Dedifferentiated amniotic fluid mesenchymal stem cell (primary cell): Measurements from ENCODE around the gene EIF3B.
A peak's percentile ranks its signal among the peaks of the same experiment; 100 is the strongest.
"Not testable (repeated sequence)": the region's sequence is repeated elsewhere in the genome, so short reads cannot be mapped to it uniquely, and the experiment has no call there.

Source experiments
- DNase-seq: peaks from one replicate; pipeline ENCODE4 v3.0.0-alpha.2; 2016; ENCODE audit errors: extremely low spot score

The EIF3B gene

DNA sequence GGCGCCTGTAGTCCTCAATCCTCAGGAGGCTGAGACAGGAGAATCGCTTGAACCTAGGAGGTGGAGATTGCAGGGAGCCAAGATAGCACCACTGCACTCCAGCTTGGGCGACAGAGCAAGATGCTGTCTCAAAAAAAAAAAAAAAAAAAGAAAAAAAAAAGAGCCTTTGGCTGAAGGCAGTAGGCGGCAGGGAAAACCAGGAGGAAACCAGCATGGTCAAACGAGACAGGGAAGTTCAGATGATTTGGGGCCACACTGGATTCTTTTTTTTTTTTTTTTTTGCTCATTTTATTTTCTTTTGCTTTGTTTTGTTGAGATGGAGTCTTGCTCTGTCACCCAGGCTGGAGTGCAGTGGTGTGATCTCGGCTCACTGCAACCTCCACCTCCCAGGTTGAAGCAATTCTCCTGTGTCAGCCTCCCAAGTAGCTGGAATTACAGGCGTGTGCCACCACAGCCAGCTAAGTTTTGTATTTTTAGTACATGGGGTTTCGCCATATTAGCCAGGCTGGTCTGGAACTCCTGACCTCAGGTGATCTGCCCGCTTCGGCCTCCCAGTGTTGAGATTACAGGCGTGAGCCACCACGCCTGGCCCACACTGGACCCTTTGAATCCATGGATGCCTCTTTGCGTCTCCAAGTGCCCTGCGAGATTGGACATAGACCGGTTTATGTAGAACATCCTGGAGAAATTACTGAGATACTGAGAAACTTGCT, 7.1 kb upstream of the EIF3B start:
- not testable (repeated sequence) for DNase-seq

DNA sequence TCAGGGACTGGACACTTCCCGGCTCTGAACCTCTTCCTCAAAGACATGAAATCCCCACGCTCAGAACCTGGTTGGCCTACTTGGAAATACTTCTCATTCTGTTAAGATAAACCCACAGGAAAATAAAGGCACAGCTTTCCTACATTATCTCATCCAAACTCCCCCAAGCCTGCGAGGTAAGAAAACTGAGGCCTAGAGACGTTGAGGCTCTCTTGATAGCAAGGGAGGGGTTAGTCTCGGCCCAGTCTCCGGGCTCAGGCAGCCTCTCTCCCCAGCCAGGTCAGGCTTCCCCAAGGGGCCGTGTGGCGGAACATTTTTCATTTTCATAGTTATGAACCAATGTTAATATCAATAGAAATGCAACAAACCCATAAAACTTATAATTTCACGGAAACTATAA, 4.6 kb upstream of the EIF3B start:
- DNase-seq = no peak

DNA sequence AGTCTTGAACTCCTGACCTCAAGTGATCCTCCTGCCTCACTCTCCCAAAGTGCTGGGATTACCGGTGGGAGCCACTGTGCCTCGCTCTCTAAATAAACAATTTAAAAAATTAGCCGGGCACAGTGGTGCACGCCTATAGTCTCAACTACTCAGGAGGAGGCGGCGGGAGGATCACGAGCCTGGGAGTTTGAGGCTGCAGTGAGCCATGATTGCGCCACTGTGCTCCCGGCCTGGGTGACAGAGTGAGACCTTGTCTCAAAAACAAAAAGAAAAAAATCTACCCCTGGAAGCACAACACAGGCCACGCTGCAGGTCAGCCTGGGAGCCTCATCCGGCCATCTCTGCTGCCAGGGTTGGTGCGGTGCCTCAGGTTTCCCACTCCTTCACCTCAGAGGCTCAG, 3.8 kb upstream of the EIF3B start:
- DNase-seq = no peak

DNA sequence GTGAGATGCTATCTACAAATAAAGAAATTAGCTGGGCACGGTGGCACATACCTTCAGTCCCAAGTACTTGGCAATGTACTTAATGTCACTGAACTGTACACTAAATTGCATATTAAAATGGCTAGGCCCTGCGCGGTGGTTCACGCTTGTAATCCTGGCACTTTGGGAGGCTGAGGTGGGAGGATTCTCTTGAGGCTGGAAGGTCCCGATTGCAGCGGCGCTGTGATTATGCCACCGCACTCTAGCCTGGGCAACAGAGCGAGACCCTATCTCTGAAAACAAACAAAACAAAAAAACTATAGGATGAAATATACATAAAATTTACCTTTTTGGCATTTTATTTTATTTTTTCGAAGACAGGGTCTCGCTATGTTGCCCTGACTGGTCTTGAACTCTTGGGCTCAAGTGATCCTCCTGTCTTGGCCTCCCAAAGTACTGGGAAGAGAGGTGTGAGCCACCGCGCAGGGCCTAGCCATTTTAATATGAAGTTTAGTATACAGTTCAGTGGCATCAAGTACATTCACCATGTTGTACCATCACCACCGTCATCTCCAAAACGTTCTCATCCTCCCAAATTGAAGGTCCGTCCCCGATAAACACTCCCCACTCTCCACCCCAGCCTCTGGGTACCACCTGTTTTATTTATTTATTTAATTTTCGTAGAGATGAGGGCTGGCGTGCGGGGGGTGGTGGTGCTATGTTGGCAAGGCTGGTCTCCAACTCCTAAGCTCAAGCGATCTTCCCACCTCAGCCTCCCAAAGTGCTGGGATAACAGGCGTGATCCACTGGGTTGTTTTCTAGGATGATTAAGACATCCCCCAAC, 1.3 kb upstream of the EIF3B start:
- DNase-seq = no peak

DNA sequence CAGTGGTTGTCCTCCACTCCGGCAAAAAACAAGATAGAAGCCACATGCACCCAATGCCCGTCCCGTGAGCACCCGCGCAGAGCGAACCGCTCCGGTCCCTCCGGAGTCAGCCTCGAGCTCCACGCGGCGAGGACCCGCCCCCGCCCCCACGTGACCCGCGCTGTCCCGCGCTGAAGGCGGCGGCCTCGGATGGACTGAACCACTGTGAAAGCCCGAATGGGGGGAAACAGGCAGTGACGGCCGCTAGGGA, 766 bp upstream of the EIF3B start:
- DNase-seq = peak; percentile 77

DNA sequence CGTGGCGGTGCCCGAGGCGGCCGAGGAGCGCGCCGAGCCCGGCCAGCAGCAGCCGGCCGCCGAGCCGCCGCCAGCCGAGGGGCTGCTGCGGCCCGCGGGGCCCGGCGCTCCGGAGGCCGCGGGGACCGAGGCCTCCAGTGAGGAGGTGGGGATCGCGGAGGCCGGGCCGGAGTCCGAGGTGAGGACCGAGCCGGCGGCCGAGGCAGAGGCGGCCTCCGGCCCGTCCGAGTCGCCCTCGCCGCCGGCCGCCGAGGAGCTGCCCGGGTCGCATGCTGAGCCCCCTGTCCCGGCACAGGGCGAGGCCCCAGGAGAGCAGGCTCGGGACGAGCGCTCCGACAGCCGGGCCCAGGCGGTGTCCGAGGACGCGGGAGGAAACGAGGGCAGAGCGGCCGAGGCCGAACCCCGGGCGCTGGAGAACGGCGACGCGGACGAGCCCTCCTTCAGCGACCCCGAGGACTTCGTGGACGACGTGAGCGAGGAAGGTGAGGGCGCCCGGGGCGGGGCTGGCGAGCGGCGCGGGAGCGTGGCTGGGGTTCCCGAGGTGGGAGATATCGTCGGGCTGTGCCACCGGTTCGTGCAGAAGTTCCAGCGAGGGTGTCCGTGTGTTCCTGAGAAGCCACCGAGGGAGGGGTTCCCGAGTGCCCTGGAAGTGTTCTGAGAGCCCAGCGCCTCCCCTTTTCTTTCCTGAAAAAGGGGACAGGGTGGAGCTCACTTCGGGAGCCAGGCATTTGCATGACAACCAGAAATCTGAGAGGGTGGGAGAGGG, 495 bp downstream of the EIF3B start:
- DNase-seq = no peak

DNA sequence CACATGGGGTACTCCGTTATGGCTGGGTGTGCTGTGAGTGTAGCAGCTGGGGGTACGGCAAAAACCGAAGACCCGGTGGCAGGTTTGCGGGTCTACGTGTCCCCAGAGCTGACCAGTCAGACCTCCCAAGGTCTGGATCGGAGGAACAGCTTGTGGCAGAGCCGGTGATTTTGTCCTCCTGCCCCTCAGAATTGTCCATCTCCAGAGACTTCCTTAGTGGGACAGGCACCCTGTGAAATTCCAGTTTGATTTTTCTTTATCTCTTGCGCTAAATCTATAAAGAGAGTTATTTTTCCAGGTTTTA, 1.0 kb downstream of the EIF3B start:
- DNase-seq = no peak

DNA sequence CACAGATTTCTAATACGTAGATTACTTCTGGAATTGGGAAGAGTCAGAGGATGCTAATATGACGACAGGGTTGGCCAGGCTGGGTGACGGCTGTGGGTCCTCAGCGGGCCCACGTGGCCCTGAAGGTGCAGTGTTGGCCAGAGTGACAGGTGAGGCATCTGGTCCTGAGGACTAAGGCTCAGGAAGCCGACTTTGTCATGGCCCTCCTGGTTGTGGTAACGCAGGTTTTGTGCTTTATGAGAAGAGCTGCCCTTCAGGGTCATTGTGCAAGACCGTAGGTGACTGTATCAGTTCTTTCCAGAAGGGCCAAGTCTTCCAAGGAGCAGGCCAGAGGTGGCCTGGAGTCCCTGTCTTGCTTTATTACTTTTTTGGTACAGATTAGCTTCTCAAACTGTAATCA, 2.5 kb downstream of the EIF3B start:
- DNase-seq = no peak

DNA sequence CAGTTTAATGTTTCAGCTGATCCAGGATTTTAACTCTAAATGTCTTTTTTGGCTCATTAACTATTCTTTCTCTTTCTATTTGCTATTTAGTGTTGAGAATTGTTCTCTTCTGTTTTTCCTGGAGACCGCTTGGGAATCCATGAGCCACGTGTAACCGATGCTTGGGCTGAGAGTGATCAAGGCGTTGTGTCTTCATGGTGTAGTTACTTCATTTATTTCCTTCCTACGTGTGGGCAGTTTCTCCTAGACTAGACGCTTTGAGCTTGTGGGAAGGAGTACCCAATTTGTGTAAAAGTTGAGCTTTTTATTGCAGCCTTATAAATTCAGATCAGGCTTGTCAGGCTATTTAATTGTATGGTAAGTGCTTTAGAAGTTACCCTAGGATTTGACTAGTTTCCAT, 2.9 kb downstream of the EIF3B start:
- no peak for DNase-seq

DNA sequence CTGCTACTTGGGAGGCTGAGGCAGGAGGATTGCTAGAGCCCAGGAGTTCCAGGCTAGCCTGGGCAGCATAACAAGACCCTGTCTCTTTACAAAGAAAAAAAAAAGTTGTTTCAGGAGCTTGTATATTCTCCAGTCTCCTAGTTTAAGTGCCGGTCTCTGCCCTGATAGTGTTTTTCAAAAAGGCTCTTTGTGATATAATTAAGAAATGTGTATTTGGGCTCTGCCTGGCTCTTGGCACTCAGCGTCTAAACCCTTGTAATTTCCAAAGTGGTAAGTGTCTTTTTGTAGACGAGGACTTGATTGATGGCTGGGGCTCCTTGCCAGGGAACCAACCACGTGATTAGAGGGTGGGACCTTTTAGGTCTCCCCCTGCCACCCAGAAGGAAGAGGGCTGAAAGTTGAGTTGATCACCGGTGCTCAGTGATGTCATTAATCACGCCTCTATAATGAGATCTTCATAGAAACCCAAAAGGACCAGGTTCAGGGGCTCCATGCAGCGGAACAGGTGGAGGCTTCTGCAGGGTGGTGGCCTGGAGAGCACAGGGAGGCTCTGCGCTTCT, 4.4 kb downstream of the EIF3B start:
- no peak for DNase-seq

DNA sequence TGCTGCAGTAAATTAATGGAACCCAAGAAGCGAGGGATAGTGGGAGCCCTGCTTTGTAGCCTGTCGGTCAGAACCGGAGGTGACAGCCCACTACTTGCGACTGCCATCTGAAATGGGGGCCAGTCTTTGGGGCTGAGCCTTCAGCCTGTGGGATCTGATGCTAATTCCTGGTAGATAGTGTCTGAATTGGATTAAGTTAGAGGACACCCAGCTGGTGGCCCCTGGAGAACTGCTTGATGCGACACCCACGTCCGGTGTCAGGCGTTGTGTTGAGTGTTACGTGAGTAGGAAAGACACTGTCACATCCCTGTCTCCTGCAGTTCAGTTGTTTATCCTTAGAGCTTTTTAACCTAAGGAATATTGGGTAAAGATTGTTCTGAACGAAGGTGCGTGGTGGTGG, 5.0 kb downstream of the EIF3B start:
- DNase-seq = no peak

DNA sequence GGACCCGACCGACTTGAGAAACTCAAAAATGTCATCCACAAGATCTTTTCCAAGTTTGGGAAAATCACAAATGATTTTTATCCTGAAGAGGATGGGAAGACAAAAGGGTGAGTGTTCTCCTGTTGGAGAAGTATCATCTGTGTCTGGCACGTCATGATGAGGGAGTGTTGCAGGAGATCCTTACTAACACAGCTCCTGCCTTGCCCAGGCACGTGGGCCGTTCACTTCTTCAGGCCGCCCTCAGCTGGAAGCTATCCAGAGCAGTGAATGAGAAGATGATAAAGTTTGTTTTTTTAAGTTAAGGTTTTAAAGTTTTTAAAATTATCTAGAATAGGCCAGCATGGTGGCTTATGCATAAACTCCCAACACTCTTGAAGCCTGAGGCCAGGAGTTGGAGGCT, 6.2 kb downstream of the EIF3B start:
- DNase-seq = no peak

DNA sequence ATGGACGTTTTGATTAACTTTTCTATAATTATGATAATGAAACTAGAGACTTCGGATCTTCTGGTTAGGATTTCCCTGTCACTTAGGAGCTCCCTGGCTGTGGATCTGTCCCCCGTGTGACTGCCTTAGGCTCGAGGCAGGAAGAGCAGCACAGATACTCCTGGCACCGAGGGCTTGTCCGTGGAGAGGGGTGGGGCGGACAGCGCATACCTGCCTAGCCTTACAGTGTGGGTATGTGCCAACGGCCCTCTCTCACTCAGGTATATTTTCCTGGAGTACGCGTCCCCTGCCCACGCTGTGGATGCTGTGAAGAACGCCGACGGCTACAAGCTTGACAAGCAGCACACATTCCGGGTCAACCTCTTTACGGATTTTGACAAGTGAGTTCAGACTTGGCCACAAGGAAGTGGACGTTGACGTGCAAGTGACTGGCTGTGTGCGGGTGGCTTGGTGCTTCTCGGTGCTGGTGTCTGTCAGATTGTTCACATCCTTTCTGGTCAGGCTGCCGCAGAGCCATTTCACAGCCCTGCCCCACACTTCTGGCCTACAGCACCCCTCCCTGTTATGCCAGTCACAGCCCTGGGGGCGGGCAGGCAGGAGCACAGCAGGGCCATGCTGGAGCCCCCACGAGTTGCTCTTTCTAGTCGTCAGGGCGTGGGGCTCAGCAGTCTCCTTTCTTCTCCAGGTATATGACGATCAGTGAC, 7.9 kb downstream of the EIF3B start:
- DNase-seq = no peak

DNA sequence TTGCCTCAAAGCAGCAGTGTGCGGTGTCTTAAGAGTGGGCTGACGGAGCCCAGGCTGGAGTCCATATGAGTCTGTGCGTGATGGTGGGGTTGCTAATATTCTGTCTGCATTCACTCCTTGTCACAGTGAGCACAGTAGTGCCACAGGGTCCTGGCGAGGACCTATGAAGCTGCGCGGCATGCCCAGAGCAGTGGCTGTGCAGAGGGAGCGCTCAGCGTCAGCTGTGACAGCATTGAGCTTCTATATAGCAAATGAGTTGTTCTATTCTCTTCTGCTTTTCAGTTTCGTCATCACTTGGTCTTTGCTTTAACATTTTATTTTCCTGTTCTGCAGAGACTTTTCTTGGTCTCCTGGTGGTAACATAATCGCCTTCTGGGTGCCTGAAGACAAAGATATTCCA, 14.5 kb downstream of the EIF3B start:
- DNase-seq = no peak

DNA sequence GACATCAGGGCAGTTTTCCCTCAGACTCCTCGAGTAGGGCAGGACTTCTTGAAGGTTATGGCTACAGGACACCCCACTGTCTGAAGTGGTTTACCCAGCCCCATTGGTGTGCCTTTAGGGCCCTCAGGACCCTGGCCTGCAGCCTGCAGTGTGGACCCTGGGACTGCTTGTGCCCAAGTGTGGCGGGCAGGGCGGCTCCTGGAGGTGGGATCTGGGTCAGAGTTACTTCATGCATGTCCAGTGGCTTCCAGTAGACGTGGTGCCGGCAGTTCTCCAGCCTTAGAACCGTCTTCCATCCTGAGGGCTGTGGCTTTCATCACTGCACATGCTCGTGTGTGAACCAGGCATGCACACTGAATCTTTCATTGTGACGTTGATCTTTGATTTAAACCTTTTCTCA, 16.7 kb downstream of the EIF3B start:
- no peak for DNase-seq

DNA sequence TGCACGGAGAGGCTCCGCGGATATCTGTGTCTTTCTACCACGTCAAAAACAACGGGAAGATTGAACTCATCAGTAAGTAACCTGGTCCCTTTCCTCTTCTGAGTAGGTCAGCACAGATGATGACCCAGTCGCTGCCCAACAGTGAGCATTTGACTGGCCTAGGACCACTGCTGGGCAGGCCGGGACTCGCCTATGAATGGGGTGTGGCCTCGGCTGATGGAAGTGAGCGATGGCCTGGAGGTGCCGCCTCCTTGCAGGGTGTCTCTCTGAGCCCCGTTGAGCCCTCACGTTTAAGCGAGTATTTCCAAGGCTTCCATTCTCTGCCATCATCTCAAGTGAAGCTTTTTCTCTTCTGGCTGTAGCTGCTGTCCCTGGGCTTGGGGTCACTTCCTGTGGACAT, 18.1 kb downstream of the EIF3B start:
- no peak for DNase-seq

DNA sequence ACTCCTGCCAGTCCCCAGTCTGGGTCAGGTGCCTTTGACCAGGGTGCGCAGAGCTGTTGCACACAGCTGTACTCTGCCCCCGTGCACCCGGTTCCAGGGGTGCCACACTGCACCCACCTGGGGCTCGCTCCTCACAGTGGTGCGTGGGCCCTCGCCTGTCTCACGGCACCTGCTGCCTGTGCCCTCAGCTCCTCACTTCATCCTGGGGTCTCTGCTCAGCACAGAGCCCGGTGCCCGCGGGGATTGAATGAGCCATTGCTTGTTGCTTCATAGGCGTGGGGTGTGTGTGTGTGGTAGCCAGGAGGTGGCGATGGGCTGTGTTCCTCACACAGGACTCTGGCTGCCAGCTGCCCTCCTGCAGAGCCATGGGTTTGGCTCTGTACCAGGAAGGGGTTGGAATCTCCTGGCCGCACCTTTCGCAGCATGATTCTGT, 18.5 kb downstream of the EIF3B start:
- no peak for DNase-seq

DNA sequence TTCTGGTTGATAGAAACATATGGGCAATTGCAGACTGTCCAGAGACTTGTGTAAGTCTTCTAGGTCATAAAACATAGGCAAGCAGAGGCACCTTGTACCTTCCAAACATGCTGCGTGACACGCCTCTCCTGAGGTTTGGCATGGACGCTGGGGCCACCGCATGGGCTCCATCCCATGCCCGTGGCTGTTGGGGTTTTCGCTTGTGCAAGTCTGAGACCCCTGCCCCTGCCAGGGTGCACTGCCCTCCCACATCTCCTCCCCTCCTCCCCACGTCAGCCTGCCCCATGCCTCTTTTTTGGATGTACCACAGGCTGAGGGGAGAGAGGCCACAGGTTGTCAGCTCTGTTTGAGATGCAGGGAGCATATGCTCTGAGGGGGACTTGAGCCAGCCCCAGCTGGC, 19.0 kb downstream of the EIF3B start:
- no peak for DNase-seq

DNA sequence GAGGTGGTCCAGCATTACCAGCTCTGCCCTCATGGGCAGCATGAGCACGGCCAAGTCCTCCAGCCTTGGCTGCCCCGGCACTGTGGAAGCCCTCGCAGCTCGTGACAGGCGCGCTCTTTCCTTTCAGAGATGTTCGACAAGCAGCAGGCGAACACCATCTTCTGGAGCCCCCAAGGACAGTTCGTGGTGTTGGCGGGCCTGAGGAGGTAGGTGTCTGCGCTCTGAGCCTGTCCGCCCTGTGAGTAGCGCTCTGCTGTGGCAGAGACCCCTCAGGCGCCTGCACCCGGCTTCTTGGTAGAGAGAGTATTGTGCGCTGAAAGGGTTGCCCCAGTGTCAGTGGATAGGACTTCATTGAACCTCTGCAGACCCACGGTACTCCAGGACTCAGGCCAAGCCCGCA, 19.8 kb downstream of the EIF3B start:
- no peak for DNase-seq

DNA sequence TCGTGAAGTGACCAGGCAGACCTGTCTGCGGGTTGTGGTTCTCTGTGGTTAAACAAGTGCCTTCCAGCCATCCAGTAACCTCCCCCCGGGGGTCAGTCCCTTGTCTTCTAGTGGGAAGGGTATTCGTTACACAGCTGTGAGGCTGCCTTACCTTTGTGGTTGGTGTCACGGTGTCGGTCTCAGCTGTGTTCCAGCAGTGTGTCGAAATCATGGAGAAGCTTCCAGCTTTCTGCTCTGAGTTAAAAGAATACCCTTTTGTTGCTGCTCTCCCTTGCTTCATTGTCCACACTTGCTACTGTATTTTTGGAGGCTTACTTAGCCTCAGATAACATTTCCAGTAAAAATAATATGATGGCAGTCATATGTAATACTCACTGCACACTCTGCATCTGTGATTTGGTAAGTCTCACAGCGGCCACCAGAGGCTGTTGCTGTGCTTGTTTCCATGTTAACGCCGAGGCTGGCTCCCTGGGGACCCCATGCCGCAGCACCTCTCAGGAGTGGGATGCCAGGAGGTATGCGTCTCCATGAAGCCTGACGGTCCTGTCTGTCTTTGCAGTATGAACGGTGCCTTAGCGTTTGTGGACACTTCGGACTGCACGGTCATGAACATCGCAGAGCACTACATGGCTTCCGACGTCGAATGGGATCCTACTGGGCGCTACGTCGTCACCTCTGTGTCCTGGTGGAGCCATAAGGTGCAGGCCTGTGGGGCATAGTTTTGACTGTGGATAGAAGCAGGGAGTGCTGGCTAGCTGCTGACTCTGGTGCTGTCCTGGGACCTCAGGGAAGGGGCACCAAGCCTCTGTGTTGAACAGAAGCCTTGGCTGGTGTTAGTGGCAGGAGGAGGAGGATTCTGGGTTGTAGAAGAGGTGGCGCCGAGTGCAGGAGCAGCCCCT, 20.5 kb downstream of the EIF3B start:
- DNase-seq = no peak
